H1 (cell line): ENCODE measurements around the gene CPA1. TPM values are rescaled to one million over a fixed set of nuclear protein-coding genes. Genes with fewer than 3 reads are reported as not detected.

Experiments
- CTCF ChIA-PET: fragments of 300-600 bp; sonication (Branson Sonifier 250); formaldehyde crosslinking; loops from one replicate; lab custom pipeline; 2021; ENCODE audit not compliant: partially characterized antibody; lab: Charles Lee
- POLR2A ChIA-PET: fragments of 300-600 bp; sonication (Branson Sonifier 250); formaldehyde crosslinking; loops from one replicate; lab custom pipeline; 2021; ENCODE audit warnings: inconsistent platforms; ENCODE audit not compliant: partially characterized antibody; lab: Charles Lee
- DNase-seq, 2 experiments: peaks; one replicate each; pipeline versions ENCODE4 v3.0.0 to v3.0.0-alpha.2; 2010 to 2022; ENCODE audit warnings: low spot score in 2 of 2, low read depth in 1 of 2, mixed read lengths in 1 of 2
- FAIRE-seq: peaks from 2 replicates; lab custom pipeline; 2011; peaks lifted over from hg19 to GRCh38; lab: Jason Lieb, UNC
- H2AFZ ChIP-seq: 2 replicates; pipeline ENCODE4 v1.8.1; 2012; ENCODE audit warnings: low read length, inconsistent platforms
- H2AK5ac ChIP-seq: 2 replicates; pipeline ENCODE4 v1.6.1; 2013; ENCODE audit warnings: low read depth, low read length
- H2BK120ac ChIP-seq: replicated peaks from 2 replicates; pipeline ENCODE3; 2013; ENCODE audit warnings: low read depth, low read length, inconsistent platforms
- H2BK12ac ChIP-seq: 2 replicates; pipeline ENCODE4 v1.6.1; 2013; ENCODE audit warnings: low read depth, low read length
- H2BK15ac ChIP-seq: 2 replicates; pipeline ENCODE4 v1.6.1; 2013; ENCODE audit warnings: low read length
- H2BK20ac ChIP-seq: 2 replicates; pipeline ENCODE4 v1.6.1; 2013; ENCODE audit warnings: low read length
- H2BK5ac ChIP-seq: 2 replicates; pipeline ENCODE4 v1.6.1; 2013; ENCODE audit warnings: low read depth, low read length
- H3K14ac ChIP-seq: 2 replicates; pipeline ENCODE4 v1.6.1; 2013; ENCODE audit warnings: inconsistent platforms; ENCODE audit not compliant: insufficient read length
- H3K18ac ChIP-seq: 2 replicates; pipeline ENCODE4 v1.6.1; 2013; ENCODE audit warnings: low read length; ENCODE audit errors: extremely low read depth
- H3K23ac ChIP-seq: 2 replicates; pipeline ENCODE4 v1.6.1; 2013; ENCODE audit warnings: inconsistent platforms; ENCODE audit not compliant: insufficient read length
- H3K23me2 ChIP-seq: 2 replicates; pipeline ENCODE4 v1.6.1; 2013; ENCODE audit warnings: low read depth, low read length
- H3K27ac ChIP-seq: 2 replicates; pipeline ENCODE4 v1.6.1; 2011; ENCODE audit warnings: low read depth, low read length, inconsistent platforms
- H3K27me3 ChIP-seq, 4 experiments: replicated peaks in 1 of 4; 1 replicate in 1 of 4; 2 replicates in 3 of 4; pipeline versions ENCODE4 v1.6.1 to v1.8.1; 2011 to 2013; ENCODE audit warnings: low read length in 3 of 4, mild to moderate bottlenecking in 3 of 4, inconsistent platforms in 2 of 4, mixed read lengths in 2 of 4, moderate library complexity in 1 of 4; ENCODE audit not compliant: control insufficient read depth in 3 of 4, insufficient read depth in 3 of 4; ENCODE audit errors: extremely low read depth in 1 of 4
- H3K36me3 ChIP-seq, 4 experiments: 2 replicates each; pipeline versions ENCODE4 v1.6.1 to v1.8.1; 2011 to 2013; ENCODE audit warnings: mild to moderate bottlenecking in 4 of 4, low read length in 3 of 4, moderate library complexity in 2 of 4, control low read depth in 1 of 4, inconsistent platforms in 1 of 4; ENCODE audit not compliant: insufficient read depth in 4 of 4, control insufficient read depth in 2 of 4
- H3K4ac ChIP-seq: replicated peaks from 2 replicates; pipeline ENCODE3; 2013; ENCODE audit warnings: low read length, low read depth, mixed read lengths, inconsistent platforms; ENCODE audit not compliant: insufficient read length
- H3K4me1 ChIP-seq, 4 experiments: replicated peaks in 1 of 4; 1 replicate in 1 of 4; 2 replicates in 3 of 4; pipeline versions ENCODE4 v1.6.1 to v1.8.1; 2011 to 2013; ENCODE audit warnings: low read length in 3 of 4, inconsistent platforms in 2 of 4, mixed read lengths in 1 of 4; ENCODE audit not compliant: insufficient read depth in 4 of 4, control insufficient read depth in 3 of 4
- H3K4me2 ChIP-seq, 2 experiments: 2 replicates each; pipeline versions ENCODE4 v1.6.1 to v1.8.1; 2011 to 2013; ENCODE audit warnings: low read depth in 2 of 2, low read length in 2 of 2, control low read depth in 1 of 2, inconsistent platforms in 1 of 2, mild to moderate bottlenecking in 1 of 2; ENCODE audit not compliant: insufficient read depth in 1 of 2
- H3K4me3 ChIP-seq, 4 experiments: fragments of 200-600, 300-600 bp in 1 of 4; sonication (generic), shearing (Covaris generic), sonication (Bioruptor Twin) in 1 of 4; 2 replicates each; pipeline versions ENCODE4 v1.5.1 to v1.8.1; 2011 to 2016; ENCODE audit warnings: low read length in 4 of 4, low read depth in 3 of 4, control low read depth in 2 of 4, inconsistent platforms in 2 of 4, mild to moderate bottlenecking in 2 of 4, mixed read lengths in 1 of 4, moderate library complexity in 1 of 4; ENCODE audit not compliant: insufficient read depth in 2 of 4; ENCODE audit errors: extremely low read depth in 1 of 4
- H3K56ac ChIP-seq: replicated peaks from 2 replicates; pipeline ENCODE3; 2013; ENCODE audit warnings: low read depth, mild to moderate bottlenecking, mixed read lengths, low read length, inconsistent platforms; ENCODE audit not compliant: insufficient read length
- H3K79me1 ChIP-seq: 2 replicates; pipeline ENCODE4 v1.6.1; 2013; ENCODE audit warnings: low read depth, low read length, control low read depth
- H3K79me2 ChIP-seq, 2 experiments: 2 replicates each; pipeline versions ENCODE4 v1.6.1 to v1.8.1; 2012 to 2013; ENCODE audit warnings: low read length in 2 of 2, mild to moderate bottlenecking in 2 of 2, inconsistent platforms in 1 of 2; ENCODE audit not compliant: insufficient read depth in 2 of 2, control insufficient read depth in 1 of 2
- H3K9ac ChIP-seq, 4 experiments: replicated peaks in 1 of 4; 1 replicate in 1 of 4; 2 replicates in 3 of 4; pipeline versions ENCODE4 v1.6.1 to v1.8.1; 2011 to 2013; ENCODE audit warnings: low read depth in 3 of 4, low read length in 3 of 4, control low read depth in 2 of 4, mild to moderate bottlenecking in 2 of 4, moderate library complexity in 2 of 4, inconsistent platforms in 1 of 4; ENCODE audit errors: extremely low read depth in 1 of 4
- H3K9me3 ChIP-seq, 2 experiments: 2 replicates each; pipeline versions ENCODE4 v1.6.1 to v1.8.1; 2012 to 2013; ENCODE audit warnings: mild to moderate bottlenecking in 2 of 2, moderate library complexity in 2 of 2, control low read depth in 1 of 2, inconsistent platforms in 1 of 2, low read depth in 1 of 2, low read length in 1 of 2, mixed read lengths in 1 of 2; ENCODE audit not compliant: insufficient read depth in 2 of 2
- H4K20me1 ChIP-seq, 2 experiments: replicated peaks in 1 of 2; 2 replicates each; pipeline versions ENCODE3 to v1.8.1; 2011 to 2013; ENCODE audit warnings: inconsistent platforms in 2 of 2, low read length in 2 of 2, mild to moderate bottlenecking in 1 of 2; ENCODE audit not compliant: insufficient read depth in 2 of 2, control insufficient read depth in 1 of 2
- H4K5ac ChIP-seq: 2 replicates; pipeline ENCODE4 v1.6.1; 2013; ENCODE audit warnings: low read length, low read depth, mixed read lengths, inconsistent platforms; ENCODE audit not compliant: insufficient read length
- H4K8ac ChIP-seq: 2 replicates; pipeline ENCODE4 v1.8.0; 2013; ENCODE audit warnings: mild to moderate bottlenecking, moderate library complexity, low read length, inconsistent platforms; ENCODE audit not compliant: insufficient read depth; ENCODE audit errors: extremely low read depth
- H4K91ac ChIP-seq: replicated peaks from 2 replicates; pipeline ENCODE3; 2013; ENCODE audit warnings: low read length, mixed read lengths, inconsistent platforms; ENCODE audit not compliant: insufficient read length
- ASH2L ChIP-seq: fragments of 200-600, 300-600 bp; sonication (generic); IDR thresholded peaks from one replicate; pipeline ENCODE4 v1.7.1; 2017; ENCODE audit warnings: low read length
- CBX8 ChIP-seq: fragments of 300-800, 300-1000 bp; sonication (generic); IDR thresholded peaks from 2 replicates; pipeline ENCODE4 v1.7.1; 2016; ENCODE audit warnings: low read depth, low read length, borderline replicate concordance
- CEBPB ChIP-seq: IDR thresholded peaks from 2 replicates; pipeline ENCODE4 v1.6.1; 2012; ENCODE audit warnings: low read depth, low read length
- CHD1 ChIP-seq: IDR thresholded peaks from 2 replicates; pipeline ENCODE4 v1.6.1; 2012; ENCODE audit warnings: low read depth, low read length, improper control_type of control experiment
- CHD2 ChIP-seq: IDR thresholded peaks from 2 replicates; pipeline ENCODE4 v1.6.1; 2012; ENCODE audit warnings: low read length, improper control_type of control experiment
- GTF2F1 ChIP-seq: IDR thresholded peaks from 2 replicates; pipeline ENCODE4 v1.6.1; 2012; ENCODE audit warnings: low read depth, low read length, improper control_type of control experiment, borderline replicate concordance
- HDAC6 ChIP-seq: IDR thresholded peaks from one replicate; pipeline ENCODE4 v1.7.1; 2012; ENCODE audit warnings: low read depth, mild to moderate bottlenecking, inconsistent platforms, low read length, moderate library complexity
- KDM4A ChIP-seq: IDR thresholded peaks from one replicate; pipeline ENCODE4 v1.7.1; 2012; ENCODE audit warnings: low read depth, mild to moderate bottlenecking, moderate library complexity, low read length, inconsistent platforms; ENCODE audit not compliant: severe bottlenecking
- POLR2A ChIP-seq, 2 experiments: IDR thresholded peaks; 1 replicate in 1 of 2; 2 replicates in 1 of 2; pipeline ENCODE4 v1.6.1; 2011; ENCODE audit warnings: low read depth in 2 of 2, low read length in 2 of 2, mild to moderate bottlenecking in 2 of 2; ENCODE audit errors: control extremely low read depth in 1 of 2
- RBBP5 ChIP-seq: IDR thresholded peaks from 2 replicates; pipeline ENCODE4 v1.7.1; 2012; ENCODE audit warnings: low read depth, mild to moderate bottlenecking, inconsistent platforms, low read length, moderate library complexity, borderline replicate concordance
- RFX5 ChIP-seq: IDR thresholded peaks from 2 replicates; pipeline ENCODE4 v1.6.1; 2011; ENCODE audit warnings: low read depth, low read length, improper control_type of control experiment, borderline replicate concordance
- SIRT6 ChIP-seq: IDR thresholded peaks from one replicate; pipeline ENCODE4 v1.7.1; 2012; ENCODE audit warnings: low read length, inconsistent platforms
- SIX5 ChIP-seq: IDR thresholded peaks from 2 replicates; pipeline ENCODE4 v1.6.1; 2011; ENCODE audit warnings: mild to moderate bottlenecking, low read depth, low read length
- TAF1 ChIP-seq: IDR thresholded peaks from 2 replicates; pipeline ENCODE4 v1.6.1; 2011; ENCODE audit warnings: mild to moderate bottlenecking, low read depth, low read length
- TCF12 ChIP-seq: IDR thresholded peaks from 2 replicates; pipeline ENCODE4 v1.6.1; 2011; ENCODE audit warnings: low read depth, mild to moderate bottlenecking, low read length
- WGBS, 2 experiments: shearing (Covaris generic) in 1 of 2; methylation state at CpG; one replicate each; pipeline versions ENCODE4 v1.1.6 to v1.1.7; 2013 to 2015; ENCODE audit warnings: low lambda C conversion rate in 2 of 2, mixed read lengths in 2 of 2, inconsistent platforms in 1 of 2, low coverage in 1 of 2, missing lambda C conversion rate in 1 of 2; ENCODE audit not compliant: insufficient replicate concordance in 2 of 2, insufficient coverage in 1 of 2, insufficient read length in 1 of 2; ENCODE audit errors: extremely low coverage in 1 of 2, missing lambda C conversion rate in 1 of 2; 5-methylcytosine and 5-hydroxymethylcytosine counted together
- polyA plus RNA-seq, 7 experiments: library from polyadenylated mRNA; depleted of rRNA in 3 of 7; stranded (reverse) in 5 of 7; unstranded in 2 of 7; fragments of >200 nt in 5 of 7; fragments of 200-250 nt in 2 of 7; gene quantifications; 1 replicate in 5 of 7; 2 replicates in 1 of 7; 4 replicates in 1 of 7; pipeline versions ENCODE4 v1.2.1 to v1.2.3, GENCODE V29; 2011 to 2013; ENCODE audit warnings: missing spikeins in 2 of 7, mixed read lengths in 2 of 7
- total RNA-seq: library from RNA; stranded (reverse); fragmentation: NEBNext Ultra II Directional; extraction: Animal tissue kit (Norgen Biotek cat#: 25700); gene quantifications from 2 replicates; pipeline ENCODE4 v1.2.1, GENCODE V29; 2021

Gene CPA1
- total and polyA plus RNA-seq, 2 of the 8 experiments (the other 6 are each of a cell fraction or from before 2014, with no cell fraction given) = not detected

GRCh38 chr7:130432886-130433285 lies 52.6 kb downstream of the CPA1 start:
- FAIRE-seq = no peak
- H3K4ac ChIP-seq = no peak overlapping the region
- no peak overlapping the region for H4K5ac ChIP-seq
- H2BK20ac ChIP-seq = no peak overlapping the region
- no peaks in the 10 kb centered on the region for H3K79me1 ChIP-seq
- no peaks in the 10 kb centered on the region; a peak in 1 of 7 replicates for H3K4me1 ChIP-seq
- no peak overlapping the region for H2AK5ac ChIP-seq
- WGBS, 2 experiments = 81% methylated on average over 3 of the region's 3 CpGs; no CpG with 5 or more reads in 1 of the 2 experiments
- H4K20me1 ChIP-seq = no peaks in the 10 kb centered on the region
- H2BK12ac ChIP-seq = no peak overlapping the region
- H3K18ac ChIP-seq = no peak overlapping the region
- no peak overlapping the region for H3K56ac ChIP-seq
- no peak overlapping the region for H4K91ac ChIP-seq
- no peak overlapping the region for H3K27ac ChIP-seq
- POLR2A ChIA-PET = no interaction called here
- no peak overlapping the region for H3K23ac ChIP-seq
- H4K8ac ChIP-seq = no peak overlapping the region
- no peaks in the 10 kb centered on the region for H3K9me3 ChIP-seq
- no peak overlapping the region for H3K14ac ChIP-seq
- CTCF ChIA-PET = no interaction called here
- DNase-seq = no peak
- no peak overlapping the region for H3K4me2 ChIP-seq
- no peak overlapping the region for H2BK15ac ChIP-seq
- H3K36me3 ChIP-seq = no peaks in the 10 kb centered on the region
- H2BK5ac ChIP-seq = no peak overlapping the region
- H2AFZ ChIP-seq = no peak overlapping the region
- H3K27me3 ChIP-seq = no peaks in the 10 kb centered on the region
- no peak overlapping the region for H3K4me3 ChIP-seq
- no peak overlapping the region for H3K9ac ChIP-seq
- H2BK120ac ChIP-seq = no peak overlapping the region
- H3K79me2 ChIP-seq = no peaks in the 10 kb centered on the region
- H3K23me2 ChIP-seq = no peaks in the 10 kb centered on the region; the same call in 1 of the 2 replicates
- TF ChIP-seq CHD1 = no peak
- TF ChIP-seq TCF12 = no peak
- TF ChIP-seq SIRT6 = no peak
- TF ChIP-seq GTF2F1 = no peak
- no peak for TF ChIP-seq RFX5
- no peak for TF ChIP-seq CHD2
- TF ChIP-seq HDAC6 = no peak
- no peak for TF ChIP-seq CEBPB
- no peak for TF ChIP-seq RBBP5
- TF ChIP-seq CBX8 = no peak
- TF ChIP-seq SIX5 = no peak
- no peak for TF ChIP-seq TAF1
- TF ChIP-seq ASH2L = no peak
- TF ChIP-seq KDM4A = no peak
- TF ChIP-seq POLR2A (IDR thresholded peaks at IDR 0.05; ENCODE audit: control extremely low read depth in 1 of 2, low read depth in 2 of 2, low read length in 2 of 2) = no peak
